SK-N-SH (cell line): Measurements from ENCODE around the gene CDK5R2. TPM values are rescaled to one million over a fixed set of nuclear protein-coding genes. Genes with fewer than 3 reads are reported as not detected.

Source experiments
- CTCF ChIA-PET: fragments of 300-600, 350-600 bp; formaldehyde crosslinking; extraction: SDS; loops from one replicate; lab custom pipeline; 2021; lab: Yijun Ruan, JAX
- POLR2A ChIA-PET: fragments of 350-600 bp; sonication (Branson Sonifier 250); formaldehyde crosslinking; extraction: SDS; loops from one replicate; lab custom pipeline; 2020; ENCODE audit warnings: antibody characterized with exemption, inconsistent platforms; lab: Yijun Ruan, JAX
- DNase-seq: peaks from one replicate; pipeline ENCODE4 v3.0.0; 2012
- H2AFZ ChIP-seq: fragments of 200-600 bp; sonication (generic); 2 replicates; pipeline ENCODE4 v1.8.1; 2016; ENCODE audit warnings: antibody characterized with exemption, mild to moderate bottlenecking, low read depth
- H3F3A ChIP-seq: fragments of 200-600 bp; sonication (generic); replicated peaks from 2 replicates; pipeline ENCODE3; 2016; ENCODE audit warnings: antibody characterized with exemption, mild to moderate bottlenecking; ENCODE audit not compliant: insufficient read depth
- H3K27ac ChIP-seq, 2 experiments: fragments of 200-500 bp in 1 of 2; fragments of 200-600 bp in 1 of 2; sonication (Bioruptor generic) in 1 of 2; sonication (generic), shearing (Covaris generic) in 1 of 2; 2 replicates each; pipeline versions ENCODE4 v1.5.1 to v1.6.1; 2014 to 2016; ENCODE audit warnings: low read depth in 2 of 2, inconsistent platforms in 1 of 2, low read length in 1 of 2, mild to moderate bottlenecking in 1 of 2, mixed read lengths in 1 of 2
- H3K27me3 ChIP-seq: fragments of 200-600 bp; sonication (generic), shearing (Covaris generic); 2 replicates; pipeline ENCODE4 v1.6.1; 2016; ENCODE audit warnings: mixed run types; ENCODE audit not compliant: insufficient read depth
- H3K36me3 ChIP-seq, 2 experiments: fragments of 200-500 bp in 1 of 2; fragments of 200-600 bp in 1 of 2; sonication (Bioruptor generic) in 1 of 2; sonication (generic) in 1 of 2; replicated peaks in 1 of 2; 2 replicates each; pipeline versions ENCODE3 to v1.5.1; 2014 to 2016; ENCODE audit warnings: low read length in 1 of 2, mild to moderate bottlenecking in 1 of 2; ENCODE audit not compliant: insufficient read depth in 2 of 2, control insufficient read depth in 1 of 2
- H3K4me1 ChIP-seq, 2 experiments: fragments of 200-500 bp in 1 of 2; fragments of 200-600 bp in 1 of 2; sonication (Bioruptor generic) in 1 of 2; sonication (generic), shearing (Covaris generic) in 1 of 2; 2 replicates each; pipeline versions ENCODE4 v1.5.1 to v1.6.1; 2014 to 2016; ENCODE audit warnings: low read depth in 1 of 2, low read length in 1 of 2, mixed run types in 1 of 2; ENCODE audit not compliant: insufficient read depth in 2 of 2, control insufficient read depth in 1 of 2
- H3K4me2 ChIP-seq: fragments of 200-600 bp; sonication (generic), shearing (Covaris generic); 2 replicates; pipeline ENCODE4 v1.6.1; 2017; ENCODE audit warnings: mixed run types
- H3K4me3 ChIP-seq, 2 experiments: fragments of 200-500 bp in 1 of 2; fragments of 200-600 bp in 1 of 2; sonication (Bioruptor generic) in 1 of 2; sonication (generic), shearing (Covaris generic) in 1 of 2; 2 replicates each; pipeline versions ENCODE4 v1.5.1 to v1.8.1; 2014 to 2016; ENCODE audit warnings: low read depth in 2 of 2, inconsistent platforms in 1 of 2, low read length in 1 of 2, mild to moderate bottlenecking in 1 of 2, mixed read lengths in 1 of 2, moderate library complexity in 1 of 2
- H3K79me2 ChIP-seq: fragments of 200-600 bp; sonication (generic); 2 replicates; pipeline ENCODE4 v1.8.1; 2017; ENCODE audit warnings: mild to moderate bottlenecking; ENCODE audit not compliant: insufficient read depth
- H3K9ac ChIP-seq: fragments of 200-600 bp; sonication (generic); 2 replicates; pipeline ENCODE4 v1.6.1; 2017; ENCODE audit warnings: mixed run types
- H3K9me2 ChIP-seq: fragments of 200-600 bp; sonication (generic); 2 replicates; pipeline ENCODE4 v1.6.1; 2017; ENCODE audit warnings: mixed run types
- H3K9me3 ChIP-seq: fragments of 200-600 bp; sonication (generic); 2 replicates; pipeline ENCODE4 v1.6.1; 2017; ENCODE audit warnings: mixed run types, mild to moderate bottlenecking, moderate library complexity
- H4K20me1 ChIP-seq: fragments of 200-600 bp; sonication (generic); 2 replicates; pipeline ENCODE4 v1.6.1; 2017; ENCODE audit warnings: mild to moderate bottlenecking, mixed run types; ENCODE audit not compliant: insufficient read depth
- EZH2phosphoT487 ChIP-seq: fragments of 200-600 bp; sonication (generic); IDR thresholded peaks from 2 replicates; pipeline ENCODE4 v1.6.1; 2017; ENCODE audit warnings: low read depth, mixed run types, mild to moderate bottlenecking, antibody characterized with exemption, moderate library complexity, borderline replicate concordance
- IRF3 ChIP-seq: fragments of 150-350 bp; IDR thresholded peaks from 2 replicates; pipeline ENCODE4 v1.6.1; 2016; ENCODE audit warnings: mild to moderate bottlenecking, low read depth, low read length
- MEF2A ChIP-seq: IDR thresholded peaks from 2 replicates; pipeline ENCODE4 v1.4.0; 2012; ENCODE audit warnings: low read depth, borderline replicate concordance
- NFIC ChIP-seq: IDR thresholded peaks from 2 replicates; pipeline ENCODE4 v1.4.0; 2012; ENCODE audit warnings: borderline replicate concordance
- POLR2AphosphoS5 ChIP-seq: IDR thresholded peaks from 2 replicates; pipeline ENCODE4 v1.6.1; 2012; ENCODE audit warnings: low read depth, low read length
- RFX5 ChIP-seq: IDR thresholded peaks from 2 replicates; pipeline ENCODE4 v1.6.1; 2012; ENCODE audit warnings: mild to moderate bottlenecking, improper control_type of control experiment, low read length
- TEAD4 ChIP-seq: IDR thresholded peaks from 2 replicates; pipeline ENCODE4 v1.4.0; 2012; ENCODE audit warnings: mild to moderate bottlenecking, borderline replicate concordance; ENCODE audit not compliant: insufficient read depth
- WGBS: methylation state at CpG from one replicate; pipeline ENCODE4 v1.1.6; 2017; ENCODE audit warnings: low lambda C conversion rate; 5-methylcytosine and 5-hydroxymethylcytosine counted together
- polyA plus RNA-seq, 3 experiments: library from polyadenylated mRNA; depleted of rRNA; stranded (reverse); fragments of >200 nt; gene quantifications; 2 replicates each; pipeline ENCODE4 v1.2.3, GENCODE V29; 2012
- TF ChIP-seq, protein P1 (sequence below): fragments of 150-350 bp; IDR thresholded peaks from 2 replicates; pipeline ENCODE4 v1.6.1; 2017; ENCODE audit warnings: antibody characterized with exemption, low read length, low read depth, borderline replicate concordance
- TF ChIP-seq, protein P2 (sequence below): IDR thresholded peaks from 2 replicates; pipeline ENCODE4 v1.4.0; 2012; ENCODE audit warnings: low read depth
- TF ChIP-seq, protein P3 (sequence below): IDR thresholded peaks from 2 replicates; pipeline ENCODE4 v1.4.0; 2012; ENCODE audit warnings: low read depth, borderline replicate concordance

CDK5R2 gene
- polyA plus RNA-seq, 1 of the 3 experiments (the other 2 are of a cell fraction) = 0.26 TPM

DNA sequence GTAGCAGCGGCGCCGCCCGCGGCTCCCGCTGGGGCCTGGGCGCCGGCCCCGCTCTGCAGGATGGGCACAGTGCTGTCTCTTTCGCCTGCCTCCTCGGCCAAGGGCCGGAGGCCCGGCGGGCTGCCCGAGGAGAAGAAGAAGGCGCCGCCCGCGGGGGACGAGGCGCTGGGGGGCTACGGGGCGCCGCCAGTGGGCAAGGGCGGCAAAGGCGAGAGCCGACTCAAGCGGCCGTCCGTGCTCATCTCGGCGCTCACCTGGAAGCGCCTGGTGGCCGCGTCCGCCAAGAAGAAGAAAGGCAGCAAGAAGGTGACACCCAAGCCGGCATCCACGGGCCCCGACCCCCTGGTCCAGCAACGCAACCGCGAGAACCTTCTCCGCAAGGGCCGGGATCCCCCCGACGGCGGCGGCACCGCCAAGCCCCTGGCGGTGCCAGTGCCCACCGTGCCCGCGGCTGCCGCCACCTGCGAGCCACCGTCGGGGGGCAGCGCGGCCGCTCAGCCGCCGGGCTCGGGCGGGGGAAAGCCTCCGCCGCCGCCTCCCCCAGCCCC, 369 bp downstream of the CDK5R2 start (continued):
- TF ChIP-seq, protein P1, sequence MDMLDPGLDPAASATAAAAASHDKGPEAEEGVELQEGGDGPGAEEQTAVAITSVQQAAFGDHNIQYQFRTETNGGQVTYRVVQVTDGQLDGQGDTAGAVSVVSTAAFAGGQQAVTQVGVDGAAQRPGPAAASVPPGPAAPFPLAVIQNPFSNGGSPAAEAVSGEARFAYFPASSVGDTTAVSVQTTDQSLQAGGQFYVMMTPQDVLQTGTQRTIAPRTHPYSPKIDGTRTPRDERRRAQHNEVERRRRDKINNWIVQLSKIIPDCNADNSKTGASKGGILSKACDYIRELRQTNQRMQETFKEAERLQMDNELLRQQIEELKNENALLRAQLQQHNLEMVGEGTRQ = no peak
- no peak for TF ChIP-seq POLR2AphosphoS5
- TF ChIP-seq, protein P2, sequence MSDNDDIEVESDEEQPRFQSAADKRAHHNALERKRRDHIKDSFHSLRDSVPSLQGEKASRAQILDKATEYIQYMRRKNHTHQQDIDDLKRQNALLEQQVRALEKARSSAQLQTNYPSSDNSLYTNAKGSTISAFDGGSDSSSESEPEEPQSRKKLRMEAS = no peak

GRCh38 chr2:218960309-218961165, 1.1 kb downstream of the CDK5R2 start:
- H3K79me2 ChIP-seq = no peaks in the 10 kb centered on the region
- no peak overlapping the region for H3K9ac ChIP-seq
- H3K27me3 ChIP-seq = peaks cover 41% of the 10 kb centered on the region
- H3K27ac ChIP-seq = peak overlapping the region in 1 of 2 experiments; percentile 94; a peak in 2 of 4 replicates
- H3K4me1 ChIP-seq = peaks cover 8 to 45% of the 10 kb centered on the region in 2 experiments; a peak in 2 of 4 replicates
- H3K9me2 ChIP-seq = no peaks in the 10 kb centered on the region
- TF ChIP-seq NFIC (no peak), EZH2phosphoT487 (peak; percentile 85; the same call in 1 of the 2 replicates)
- POLR2A ChIA-PET = interaction anchor here (1.4 to 2.1 kb wide), 3 partner anchors 37 to 63 kb away, joined by 3 to 11 read pairs (median 9); no protein-coding TSS in a partner anchor
- CTCF ChIA-PET = interaction anchor here (2.6 to 13.5 kb wide), 4 partner anchors 18 to 84 kb away, joined by 12 to 208 read pairs (median 32); partner anchors contain the start of gene FEV
- no peaks in the 10 kb centered on the region for H3K36me3 ChIP-seq
- peak overlapping the region; percentile 19; the same call in 1 of the 2 replicates for H3K4me2 ChIP-seq
- no peaks in the 10 kb centered on the region for H4K20me1 ChIP-seq
- H3K4me3 ChIP-seq = peak overlapping the region in 1 of 2 experiments; percentile 63; a peak in 2 of 4 replicates
- peaks cover 5% of the 10 kb centered on the region for H3F3A ChIP-seq
- no peak overlapping the region for H2AFZ ChIP-seq
- H3K9me3 ChIP-seq = no peaks in the 10 kb centered on the region
- peak; percentile 45 for DNase-seq
- WGBS = 0% methylated on average over 7 of the region's 87 CpGs

- H3K9ac ChIP-seq = no peak overlapping the region
- H3F3A ChIP-seq = peaks cover 5% of the 10 kb centered on the region
- no peaks in the 10 kb centered on the region for H3K36me3 ChIP-seq
- H3K9me3 ChIP-seq = no peaks in the 10 kb centered on the region
- H2AFZ ChIP-seq = no peak overlapping the region
- no peak overlapping the region for H3K4me2 ChIP-seq
- 2% methylated on average over 4 of the region's 4 CpGs for WGBS
- no peaks in the 10 kb centered on the region for H3K79me2 ChIP-seq
- peak overlapping the region in 1 of 2 experiments; percentile 63; a peak in 2 of 4 replicates for H3K4me3 ChIP-seq
- ChIA-PET CTCF (interaction anchor here (0.6 to 13.5 kb wide), 10 partner anchors 18 to 1501 kb away, joined by 3 to 208 read pairs (median 4); partner anchors contain the start of gene FEV), POLR2A (interaction anchor here (0.6 to 1.9 kb wide), 7 partner anchors 34 to 269 kb away, joined by 3 to 7 read pairs (median 3); partner anchors contain the start of gene ANKZF1)
- peak overlapping the region in 1 of 2 experiments; percentile 94; a peak in 2 of 4 replicates for H3K27ac ChIP-seq
- H4K20me1 ChIP-seq = no peaks in the 10 kb centered on the region
- no peaks in the 10 kb centered on the region for H3K9me2 ChIP-seq
- peaks cover 8 to 40% of the 10 kb centered on the region in 2 experiments; a peak in 2 of 4 replicates for H3K4me1 ChIP-seq
- H3K27me3 ChIP-seq = peaks cover 37% of the 10 kb centered on the region
- no peak for DNase-seq
- no peak for TF ChIP-seq MEF2A
- TF ChIP-seq, protein P1 = no peak
- TF ChIP-seq TEAD4 = no peak
- TF ChIP-seq RFX5 = no peak
- no peak for TF ChIP-seq IRF3
- TF ChIP-seq POLR2AphosphoS5 = no peak
- TF ChIP-seq, protein P3, sequence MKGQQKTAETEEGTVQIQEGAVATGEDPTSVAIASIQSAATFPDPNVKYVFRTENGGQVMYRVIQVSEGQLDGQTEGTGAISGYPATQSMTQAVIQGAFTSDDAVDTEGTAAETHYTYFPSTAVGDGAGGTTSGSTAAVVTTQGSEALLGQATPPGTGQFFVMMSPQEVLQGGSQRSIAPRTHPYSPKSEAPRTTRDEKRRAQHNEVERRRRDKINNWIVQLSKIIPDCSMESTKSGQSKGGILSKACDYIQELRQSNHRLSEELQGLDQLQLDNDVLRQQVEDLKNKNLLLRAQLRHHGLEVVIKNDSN = no peak
- TF ChIP-seq, all 33 proteins: peak for 0
Measured at GRCh38 chr2:218961229-218961628, 1.8 kb downstream of the CDK5R2 start.
